ENCODE measurements around the gene FOSL2.

The FOSL2 gene

DNA sequence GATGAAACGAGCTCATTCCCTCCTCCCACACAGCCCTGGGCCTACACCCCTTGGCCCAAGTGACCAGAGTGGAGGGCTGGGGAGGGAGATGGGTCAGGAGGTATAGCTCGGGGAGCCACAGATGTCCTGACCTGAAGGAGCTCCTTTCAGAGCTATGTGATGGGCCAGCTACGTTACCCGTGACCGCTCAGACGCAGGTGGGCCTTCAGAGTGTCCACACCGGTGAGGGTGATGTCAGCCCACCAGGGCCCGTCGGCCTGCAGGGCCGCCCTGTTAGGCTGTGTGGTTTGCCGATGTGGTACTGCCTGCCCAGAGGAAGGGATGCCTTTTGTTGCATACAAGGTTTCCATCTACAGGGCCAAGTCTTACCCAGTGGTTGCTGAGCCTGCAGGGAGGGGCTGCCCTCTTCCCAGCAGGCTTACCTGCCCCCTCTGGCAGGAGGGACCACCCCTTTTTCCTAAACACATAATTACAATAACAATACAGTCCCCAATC is 41.8 kb upstream of the FOSL2 start:
- DNase-seq (ENCODE audit: low spot score), result no peak
- TF ChIP-seq, protein P1, sequence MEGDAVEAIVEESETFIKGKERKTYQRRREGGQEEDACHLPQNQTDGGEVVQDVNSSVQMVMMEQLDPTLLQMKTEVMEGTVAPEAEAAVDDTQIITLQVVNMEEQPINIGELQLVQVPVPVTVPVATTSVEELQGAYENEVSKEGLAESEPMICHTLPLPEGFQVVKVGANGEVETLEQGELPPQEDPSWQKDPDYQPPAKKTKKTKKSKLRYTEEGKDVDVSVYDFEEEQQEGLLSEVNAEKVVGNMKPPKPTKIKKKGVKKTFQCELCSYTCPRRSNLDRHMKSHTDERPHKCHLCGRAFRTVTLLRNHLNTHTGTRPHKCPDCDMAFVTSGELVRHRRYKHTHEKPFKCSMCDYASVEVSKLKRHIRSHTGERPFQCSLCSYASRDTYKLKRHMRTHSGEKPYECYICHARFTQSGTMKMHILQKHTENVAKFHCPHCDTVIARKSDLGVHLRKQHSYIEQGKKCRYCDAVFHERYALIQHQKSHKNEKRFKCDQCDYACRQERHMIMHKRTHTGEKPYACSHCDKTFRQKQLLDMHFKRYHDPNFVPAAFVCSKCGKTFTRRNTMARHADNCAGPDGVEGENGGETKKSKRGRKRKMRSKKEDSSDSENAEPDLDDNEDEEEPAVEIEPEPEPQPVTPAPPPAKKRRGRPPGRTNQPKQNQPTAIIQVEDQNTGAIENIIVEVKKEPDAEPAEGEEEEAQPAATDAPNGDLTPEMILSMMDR (IDR thresholded peaks at IDR 0.05; ENCODE audit: extremely low read depth, insufficient read depth, missing control alignments), result no peak
- in situ Hi-C loops (cut with MboI; ENCODE audit: low pct_unique_long_range_greater_than_20kb, low sequenced_read_pairs, unreplicated experiment), result no loop called here

DNA sequence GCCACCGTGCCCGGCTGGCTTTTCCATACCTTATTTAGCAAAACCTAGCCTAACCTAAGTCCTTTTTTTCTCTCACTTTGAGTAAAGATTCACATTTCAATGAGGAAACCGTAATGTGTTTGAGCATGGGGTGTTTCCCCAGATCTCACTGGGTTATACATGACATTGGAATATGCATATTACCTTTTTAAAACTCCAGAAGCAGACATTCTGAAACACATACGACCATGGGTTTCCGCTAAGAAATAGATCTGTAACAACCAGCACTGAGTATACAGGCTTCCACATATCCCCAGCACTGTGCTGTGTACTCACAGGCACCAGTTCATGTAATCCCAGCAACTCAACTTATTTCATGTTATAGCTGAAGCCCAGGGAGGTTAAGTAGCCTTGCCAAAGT is 41.0 kb upstream of the FOSL2 start:
- TF ChIP-seq, protein P1 (IDR thresholded peaks at IDR 0.05; ENCODE audit: extremely low read depth, insufficient read depth, missing control alignments), result no peak
- in situ Hi-C loops (cut with MboI; ENCODE audit: low pct_unique_long_range_greater_than_20kb, low sequenced_read_pairs, unreplicated experiment), result no loop called here
- DNase-seq (ENCODE audit: low spot score), result no peak

DNA sequence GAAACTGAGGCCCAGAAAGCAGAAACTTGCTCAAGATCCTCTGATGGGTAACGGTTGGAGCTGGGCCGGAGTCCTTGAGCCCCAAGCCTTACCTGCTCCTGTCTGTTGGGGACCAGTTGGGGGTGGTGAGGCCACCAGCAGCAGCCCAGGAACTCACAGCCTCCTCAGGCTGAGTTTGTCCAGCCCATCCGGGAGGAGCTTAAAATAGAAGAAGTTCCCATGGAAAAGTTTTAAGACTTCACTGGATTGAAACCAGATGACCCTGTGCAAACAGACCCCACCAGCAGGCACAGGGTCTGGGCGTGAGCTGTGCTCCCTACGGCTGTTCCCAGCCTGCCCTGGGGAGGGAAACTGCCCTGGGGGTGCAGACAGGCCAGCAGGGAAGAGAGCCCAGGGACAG is 40.6 kb upstream of the FOSL2 start:
- DNase-seq (ENCODE audit: low spot score), result no peak
- in situ Hi-C loops (cut with MboI; ENCODE audit: low pct_unique_long_range_greater_than_20kb, low sequenced_read_pairs, unreplicated experiment), result no loop called here
- TF ChIP-seq, protein P1 (IDR thresholded peaks at IDR 0.05; ENCODE audit: extremely low read depth, insufficient read depth, missing control alignments), result no peak

DNA sequence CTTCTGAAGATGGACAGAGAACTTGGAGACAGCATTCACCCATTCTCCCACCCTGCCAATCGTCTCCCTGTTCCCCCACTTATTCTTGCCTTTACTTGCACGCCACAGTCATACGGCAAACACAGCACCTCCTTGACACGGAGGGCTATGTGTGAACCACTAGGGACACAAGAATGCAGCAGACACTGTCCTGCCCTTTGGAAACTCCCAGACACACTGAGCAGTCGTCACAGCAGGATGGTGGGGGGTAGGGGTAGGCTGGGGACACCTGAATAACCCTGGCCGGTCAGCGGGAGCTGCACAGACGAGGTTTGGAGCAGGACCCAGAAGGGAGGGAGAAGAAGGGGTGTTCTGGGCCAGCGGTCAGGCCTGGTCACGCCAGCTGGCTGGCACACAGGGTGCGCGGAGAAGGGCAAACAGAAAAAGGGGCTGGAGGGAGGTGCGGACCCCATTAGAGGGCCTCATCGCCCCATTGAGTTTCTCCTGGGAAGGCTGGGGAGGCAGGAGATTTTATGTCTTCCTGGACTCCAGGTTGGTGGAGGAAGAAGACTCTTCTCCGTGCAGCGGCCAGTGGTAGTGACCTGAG is 40.0 kb upstream of the FOSL2 start:
- TF ChIP-seq, protein P1 (IDR thresholded peaks at IDR 0.05; ENCODE audit: extremely low read depth, insufficient read depth, missing control alignments), result no peak
- DNase-seq (ENCODE audit: low spot score), result no peak
- in situ Hi-C loops (cut with MboI; ENCODE audit: low pct_unique_long_range_greater_than_20kb, low sequenced_read_pairs, unreplicated experiment), result no loop called here

DNA sequence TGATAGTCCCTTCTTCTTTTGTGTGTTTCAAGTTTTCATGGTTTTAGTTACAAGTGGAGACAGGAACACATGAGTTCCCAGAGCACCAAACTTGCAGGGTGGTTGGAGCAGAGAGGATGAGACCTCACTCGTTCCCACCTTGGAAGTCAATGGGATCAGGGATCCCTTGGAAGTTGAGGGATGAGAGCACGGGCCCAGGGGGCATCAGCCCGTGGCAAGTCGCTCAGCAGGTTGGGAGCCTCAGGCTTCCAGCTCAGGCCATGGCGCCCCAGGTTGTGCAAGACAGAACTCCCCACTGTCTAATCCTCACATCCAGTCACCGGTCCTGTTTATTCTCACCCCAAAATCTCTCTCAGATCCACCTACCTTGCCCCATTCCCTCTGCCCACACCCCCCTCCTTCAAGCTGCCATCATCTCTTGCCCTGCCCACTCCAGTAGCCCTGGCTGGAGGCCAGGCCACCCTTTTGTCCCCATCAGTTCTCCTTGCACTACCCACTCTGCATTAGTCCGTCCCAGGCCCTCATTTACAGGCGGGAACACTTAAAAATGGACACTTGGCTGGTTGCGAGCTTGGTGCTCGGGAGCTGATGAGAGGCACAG is 37.6 kb upstream of the FOSL2 start:
- in situ Hi-C loops (cut with MboI; ENCODE audit: low pct_unique_long_range_greater_than_20kb, low sequenced_read_pairs, unreplicated experiment), result no loop called here
- no peak for DNase-seq (ENCODE audit: low spot score)
- TF ChIP-seq, protein P1 (IDR thresholded peaks at IDR 0.05; ENCODE audit: extremely low read depth, insufficient read depth, missing control alignments), result no peak

DNA sequence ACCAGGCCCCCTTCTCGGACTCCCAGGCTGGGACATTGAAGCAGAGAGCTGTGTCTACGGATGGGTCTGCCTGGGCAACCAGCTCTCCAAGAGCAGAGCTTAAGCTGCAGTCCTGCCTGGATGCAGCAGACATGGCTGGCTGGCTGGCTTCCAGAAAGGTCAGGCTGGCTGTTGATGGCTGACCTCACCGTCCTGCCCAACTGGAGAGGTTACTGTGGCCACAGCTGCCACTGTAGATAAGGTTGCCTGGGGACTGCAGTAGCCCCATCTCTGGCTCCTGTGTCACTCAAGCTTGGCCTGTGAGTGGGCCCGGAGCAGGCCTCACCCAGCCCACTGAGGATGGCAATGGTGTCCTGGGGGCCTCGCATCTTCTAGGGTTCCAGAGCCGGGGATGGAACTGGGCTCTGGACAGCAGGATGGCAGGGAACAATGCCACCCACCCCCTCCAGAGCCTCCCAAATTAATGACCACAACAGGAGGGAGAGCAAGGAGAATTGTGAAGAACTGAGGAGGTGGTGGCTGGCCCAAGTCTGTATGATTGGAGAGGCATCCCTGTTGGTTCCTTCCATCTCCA is 37.0 kb upstream of the FOSL2 start:
- in situ Hi-C loops (cut with MboI; ENCODE audit: low pct_unique_long_range_greater_than_20kb, low sequenced_read_pairs, unreplicated experiment), result no loop called here
- TF ChIP-seq, protein P1 (IDR thresholded peaks at IDR 0.05; ENCODE audit: extremely low read depth, insufficient read depth, missing control alignments), result no peak
- no peak for DNase-seq (ENCODE audit: low spot score)

Measured in GM13977 (cell line).